ENCODE results near the gene CNIH3. TPM values are rescaled to one million over a fixed set of nuclear protein-coding genes. Genes with fewer than 3 reads are reported as not detected.

Gene CNIH3
- total RNA-seq, 3 donors from 2014 or later = 3.8 to 5.2 (median 4.4) TPM

GRCh38 chr1:224650290-224650689, 34.2 kb downstream of the CNIH3 start:
- no peak for DNase-seq (ENCODE audit: low spot score in 2 of 2)
- H3K4me3 ChIP-seq = no peak overlapping the region
- no peak overlapping the region for H3K27ac ChIP-seq
- no peaks in the 10 kb centered on the region for H3K36me3 ChIP-seq
- intact Hi-C loops (cut with DNase I; ENCODE audit: low total_unique reads) = no loop called here
- H3K27me3 ChIP-seq = no peaks in the 10 kb centered on the region
- H3K9me3 ChIP-seq = no peaks in the 10 kb centered on the region
- TF ChIP-seq POLR2AphosphoS5 (IDR thresholded peaks at IDR 0.05) (no peak), POLR2A (IDR thresholded peaks at IDR 0.05) (no peak), CTCF (IDR thresholded peaks at IDR 0.05) (no peak)
- H3K4me1 ChIP-seq = no peaks in the 10 kb centered on the region

- TF ChIP-seq CTCF (IDR thresholded peaks at IDR 0.05) (no peak), POLR2A (IDR thresholded peaks at IDR 0.05) (no peak), POLR2AphosphoS5 (IDR thresholded peaks at IDR 0.05) (no peak)
- intact Hi-C loops (cut with DNase I; ENCODE audit: low total_unique reads) = no loop called here
- no peak overlapping the region for H3K4me3 ChIP-seq
- no peaks in the 10 kb centered on the region for H3K27me3 ChIP-seq
- H3K27ac ChIP-seq = no peak overlapping the region
- no peaks in the 10 kb centered on the region for H3K4me1 ChIP-seq
- no peak for DNase-seq (ENCODE audit: low spot score in 2 of 2)
- no peaks in the 10 kb centered on the region for H3K36me3 ChIP-seq
- no peaks in the 10 kb centered on the region for H3K9me3 ChIP-seq
These were observed 35.1 kb downstream of the CNIH3 start for GRCh38 chr1:224651188-224651587.

- DNase-seq (ENCODE audit: low spot score in 2 of 2) = no peak
- intact Hi-C loops (cut with DNase I; ENCODE audit: low total_unique reads) = no loop called here
- H3K4me1 ChIP-seq = no peaks in the 10 kb centered on the region
- no peak for TF ChIP-seq CTCF (IDR thresholded peaks at IDR 0.05)
- no peak for TF ChIP-seq POLR2AphosphoS5 (IDR thresholded peaks at IDR 0.05)
- TF ChIP-seq POLR2A (IDR thresholded peaks at IDR 0.05) = no peak
- no peak overlapping the region for H3K4me3 ChIP-seq
- H3K27ac ChIP-seq = no peak overlapping the region
- no peaks in the 10 kb centered on the region for H3K9me3 ChIP-seq
- H3K36me3 ChIP-seq = no peaks in the 10 kb centered on the region
- no peaks in the 10 kb centered on the region for H3K27me3 ChIP-seq
These were observed 40.3 kb downstream of the CNIH3 start for GRCh38 chr1:224656392-224656791.

GRCh38 chr1:224660074-224660473, 44.0 kb downstream of the CNIH3 start:
- Histone ChIP-seq H3K36me3 (no peaks in the 10 kb centered on the region), H3K4me3 (no peak overlapping the region), H3K4me1 (no peaks in the 10 kb centered on the region), H3K27me3 (no peaks in the 10 kb centered on the region), H3K27ac (no peak overlapping the region), H3K9me3 (no peaks in the 10 kb centered on the region)
- intact Hi-C loops (cut with DNase I; ENCODE audit: low total_unique reads) = no loop called here
- DNase-seq (ENCODE audit: low spot score in 2 of 2) = no peak
- no peak for TF ChIP-seq POLR2A (IDR thresholded peaks at IDR 0.05)
- TF ChIP-seq POLR2AphosphoS5 (IDR thresholded peaks at IDR 0.05) = no peak
- TF ChIP-seq CTCF (IDR thresholded peaks at IDR 0.05) = no peak

GRCh38 chr1:224662870-224663269, 46.8 kb downstream of the CNIH3 start:
- TF ChIP-seq POLR2AphosphoS5 (IDR thresholded peaks at IDR 0.05) (no peak), POLR2A (IDR thresholded peaks at IDR 0.05) (no peak), CTCF (IDR thresholded peaks at IDR 0.05) (no peak)
- H3K4me3 ChIP-seq = no peak overlapping the region
- H3K4me1 ChIP-seq = no peaks in the 10 kb centered on the region
- intact Hi-C loops (cut with DNase I; ENCODE audit: low total_unique reads) = no loop called here
- no peak overlapping the region for H3K27ac ChIP-seq
- DNase-seq (ENCODE audit: low spot score in 2 of 2) = no peak
- no peaks in the 10 kb centered on the region for H3K36me3 ChIP-seq
- no peaks in the 10 kb centered on the region for H3K27me3 ChIP-seq
- no peaks in the 10 kb centered on the region for H3K9me3 ChIP-seq

Measured in breast epithelium (tissue), 4 donors.